HG02759 (cell line): ENCODE measurements around the gene ARCN1.
A peak's percentile ranks its signal among the peaks of the same experiment; 100 is the strongest.
"Not testable (repeated sequence)": the region's sequence is repeated elsewhere in the genome, so short reads cannot be mapped to it uniquely, and the experiment has no call there.

Source experiments
- ATAC-seq: cut with Tn5 transposase; IDR thresholded peaks from one replicate; pipeline ENCODE4 v1.9.1; 2021; ENCODE audit warnings: mild to moderate bottlenecking, moderate library complexity; ENCODE audit not compliant: unreplicated experiment

The ARCN1 gene

GRCh38 chr11:118605116-118605867 is 33.1 kb downstream of the ARCN1 start:
- no peak for ATAC-seq

GRCh38 chr11:118606157-118606843 is 34.1 kb downstream of the ARCN1 start:
- ATAC-seq = no peak

DNA sequence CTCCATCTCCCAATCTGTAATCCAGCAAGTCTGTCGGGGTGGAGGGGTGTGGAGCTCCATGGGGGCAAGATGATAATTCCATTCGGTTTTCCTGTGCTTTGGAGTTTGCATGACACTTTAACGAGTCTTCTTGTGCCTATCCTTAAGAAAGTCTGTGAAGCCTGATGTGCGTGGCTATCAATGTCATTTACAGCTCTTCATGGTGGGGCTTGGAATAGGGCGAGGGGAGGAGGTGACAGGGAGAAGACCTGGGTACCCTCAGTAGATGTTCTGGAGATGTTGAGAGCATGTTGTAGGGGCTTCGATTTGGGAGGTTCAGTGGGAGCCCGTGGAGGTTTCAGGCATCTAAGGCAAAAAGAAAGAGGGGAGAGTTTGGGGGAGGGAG is 34.6 kb downstream of the ARCN1 start:
- no peak for ATAC-seq

- ATAC-seq = no peak
Observed at GRCh38 chr11:118607401-118608359, 35.5 kb downstream of the ARCN1 start, which contains the start of gene PHLDB1. TSS of gene PHLDB1 (plus strand) at chr11:118607615. CDS start at chr11:118613837, 6,222 bp downstream.

DNA sequence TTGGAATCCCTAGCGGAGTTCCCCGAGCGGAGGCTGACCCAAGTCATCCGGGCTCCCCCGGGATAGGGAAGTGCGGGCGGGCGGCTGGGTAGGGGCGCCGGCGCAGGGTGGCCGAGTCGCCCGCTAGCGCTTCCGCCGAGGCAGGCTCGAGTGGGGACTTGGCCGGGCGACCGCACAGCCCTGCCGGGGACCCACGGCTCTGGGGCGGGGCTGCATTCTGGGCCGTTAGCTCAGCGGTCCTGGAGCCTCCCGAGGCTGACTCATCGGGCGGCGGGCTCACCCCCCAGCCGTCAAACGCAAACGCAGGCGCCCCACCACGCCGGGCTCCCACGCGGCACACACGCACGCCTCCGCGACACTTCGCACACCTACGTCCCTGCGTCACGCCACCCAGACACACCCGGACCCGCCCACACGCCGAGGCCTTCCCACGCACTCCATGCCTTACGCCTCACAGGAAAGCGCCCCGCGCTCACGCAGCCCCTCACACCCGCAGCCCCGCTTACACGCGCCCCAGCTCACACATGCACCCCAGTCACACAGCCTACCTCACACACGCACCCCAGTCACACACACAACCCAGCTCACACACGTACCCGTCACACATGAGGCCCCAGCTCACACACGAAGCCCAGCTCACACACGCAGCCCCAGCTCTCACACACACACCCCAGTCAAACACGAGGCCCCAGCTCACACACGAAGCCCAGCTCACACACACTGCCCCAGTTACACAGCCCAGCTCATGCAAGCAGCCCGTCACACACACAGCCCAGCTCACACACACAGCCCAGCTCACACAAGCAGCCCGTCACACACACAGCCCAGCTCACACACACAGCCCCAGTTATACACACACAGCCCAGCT is 36.4 kb downstream of the ARCN1 start:
- ATAC-seq = no peak

GRCh38 chr11:118609380-118610224 is 37.4 kb downstream of the ARCN1 start:
- no peak for ATAC-seq

GRCh38 chr11:118610225-118610772 is 38.1 kb downstream of the ARCN1 start:
- ATAC-seq = no peak

- peak; percentile 64 for ATAC-seq
Observed at GRCh38 chr11:118610773-118611432, 38.7 kb downstream of the ARCN1 start.

GRCh38 chr11:118611433-118611795 is 39.2 kb downstream of the ARCN1 start:
- not testable (repeated sequence) for ATAC-seq

DNA sequence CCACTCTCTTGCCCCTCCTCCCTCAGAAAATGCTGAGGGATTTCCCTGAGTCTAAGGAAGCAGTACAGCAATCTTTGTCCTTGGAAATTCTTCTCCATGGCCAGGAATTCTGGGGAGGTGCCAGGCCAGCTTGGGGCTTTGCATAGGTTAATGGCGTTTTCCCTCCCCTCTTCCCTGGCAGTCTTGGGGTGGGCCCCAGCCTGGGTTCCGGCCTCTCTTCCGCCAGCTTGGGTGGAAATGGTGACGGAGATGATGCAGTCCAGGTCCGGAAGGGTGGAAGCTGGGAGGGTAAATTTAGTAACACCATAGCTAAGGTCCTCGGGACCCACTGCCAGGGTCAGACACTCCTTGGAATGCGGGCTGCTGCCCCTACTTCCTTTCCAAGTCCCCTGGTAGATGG is 40.2 kb downstream of the ARCN1 start:
- ATAC-seq = no peak

DNA sequence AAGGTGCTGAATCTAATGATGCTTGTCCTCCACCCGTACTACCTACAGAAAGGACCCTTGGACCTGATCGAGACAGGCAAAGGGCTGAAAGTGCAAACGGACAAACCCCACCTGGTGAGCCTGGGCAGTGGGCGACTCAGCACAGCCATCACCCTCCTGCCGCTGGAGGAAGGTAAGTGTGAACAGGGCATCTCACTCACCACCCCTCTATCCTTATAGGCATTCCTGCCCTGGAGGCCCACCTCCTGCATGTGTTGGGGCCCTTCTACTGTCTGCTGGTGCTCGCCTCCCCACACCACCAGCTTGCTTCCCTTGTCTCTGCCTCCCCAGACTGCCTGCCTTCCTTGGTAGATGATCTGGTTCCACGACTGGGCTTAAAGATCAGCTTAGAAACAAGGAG is 42.3 kb downstream of the ARCN1 start:
- ATAC-seq = no peak

DNA sequence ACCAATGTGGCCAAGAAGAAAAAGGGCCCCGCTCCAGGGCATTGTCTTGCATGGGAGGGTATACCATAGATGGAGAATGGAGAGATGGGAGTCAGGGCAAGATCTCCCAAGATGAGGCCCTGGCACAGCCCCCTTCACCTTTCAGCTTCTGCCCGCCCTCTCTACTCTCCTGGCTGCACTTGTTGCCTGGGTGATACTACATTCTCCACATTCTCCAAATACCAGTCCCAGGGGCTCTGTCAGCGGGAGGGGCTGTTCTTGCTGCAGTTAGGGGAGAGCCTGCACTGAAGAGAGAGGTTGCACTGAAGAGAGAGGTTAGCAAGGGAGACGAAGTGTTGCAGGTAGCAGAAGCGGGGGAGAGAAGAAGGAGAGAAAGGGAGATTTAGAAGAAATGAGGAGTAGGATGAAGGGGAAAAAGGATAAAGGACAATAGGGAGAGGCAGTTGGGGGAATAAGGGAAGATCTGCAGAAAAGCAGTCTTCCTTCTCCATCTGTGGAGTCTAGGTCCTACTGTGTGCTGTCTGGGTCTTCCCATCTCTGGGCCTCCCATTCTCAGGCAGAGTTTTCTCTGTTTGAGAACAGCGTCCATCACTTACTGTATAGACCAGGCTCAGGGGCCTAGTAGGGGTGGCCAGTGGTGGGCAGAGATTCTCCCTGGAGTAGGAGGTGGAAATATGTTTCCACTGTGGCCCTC is 43.2 kb downstream of the ARCN1 start:
- no peak for ATAC-seq

- no peak for ATAC-seq
Observed at GRCh38 chr11:118615976-118616371, 43.8 kb downstream of the ARCN1 start.

DNA sequence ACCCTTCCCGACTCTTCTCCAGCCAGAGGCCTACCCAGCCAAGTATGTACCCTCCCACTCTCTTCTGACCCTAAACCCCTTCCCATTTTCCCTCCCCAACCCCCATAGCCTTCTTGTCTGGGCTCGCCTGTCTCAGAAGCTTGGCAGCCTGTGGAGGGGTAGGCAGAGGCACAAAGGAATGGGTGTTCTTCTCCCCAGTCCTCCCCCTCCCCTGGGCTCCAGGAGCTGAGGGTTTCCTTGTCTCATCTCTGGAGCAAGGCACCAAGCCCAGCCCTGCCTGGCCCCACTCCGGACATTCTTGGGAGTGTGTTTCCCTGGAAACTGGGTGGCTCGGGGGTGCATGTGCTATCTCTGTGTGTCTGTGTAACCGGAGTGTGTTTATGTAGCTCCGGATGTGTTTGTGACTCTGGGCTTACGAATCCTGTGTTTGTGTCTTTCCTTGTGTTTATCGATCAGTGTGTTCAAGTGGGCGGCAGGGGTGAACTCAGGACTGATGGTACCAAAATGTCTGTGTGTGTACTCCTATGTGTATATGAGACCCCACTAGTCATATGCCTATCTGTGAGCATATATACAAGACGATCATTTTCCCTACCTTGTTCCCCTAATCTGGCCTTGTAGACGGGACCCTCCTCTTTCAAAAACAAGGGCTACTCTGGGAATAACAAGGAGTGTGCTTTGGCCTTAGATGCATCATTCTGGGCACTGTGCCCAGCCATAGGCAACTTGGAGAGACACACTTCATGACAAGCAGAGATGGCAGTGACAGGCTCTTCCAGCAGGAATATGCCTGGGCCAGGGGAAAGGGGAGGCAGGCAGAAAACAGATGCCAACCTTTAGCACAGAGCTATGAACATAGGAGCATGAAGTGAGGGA is 46.1 kb downstream of the ARCN1 start:
- no peak for ATAC-seq

- ATAC-seq = no peak
Observed at GRCh38 chr11:118618991-118619375, 46.8 kb downstream of the ARCN1 start.

- ATAC-seq = no peak
Observed at GRCh38 chr11:118619444-118620197, 47.4 kb downstream of the ARCN1 start.
